K562 (cell line): Measurements from ENCODE around the gene TBX10. TPM values are rescaled to one million over a fixed set of nuclear protein-coding genes. Genes with fewer than 3 reads are reported as not detected.
A peak's percentile ranks its signal among the peaks of the same experiment; 100 is the strongest.

Experiments used
- ATAC-seq: fragments of 200-7000 bp; cut with Tn5 transposase; 3 replicates; pipeline ENCODE4 v1.9.1; 2020; ENCODE audit warnings: moderate library complexity
- BruUV-seq: library from RNA; stranded (reverse); fragments of 400-500 nt; replicated peaks from 2 replicates; lab custom pipeline; 2021; lab: Mats Ljungman, UMichigan
- CTCF ChIA-PET: fragments of 300-600 bp; formaldehyde crosslinking; extraction: SDS; loops from one replicate; lab custom pipeline; 2021; ENCODE audit warnings: low intra/inter-chr PET ratio; lab: Yijun Ruan, JAX
- POLR2A ChIA-PET: fragments of 300-600, 350-650 bp; sonication (Branson Sonifier 250); formaldehyde crosslinking; extraction: SDS; loops from one replicate; lab custom pipeline; 2021; ENCODE audit warnings: antibody characterized with exemption, inconsistent platforms; lab: Yijun Ruan, JAX
- DNase-seq, 4 experiments: peaks; one replicate each; pipeline versions ENCODE4 v3.0.0 to v3.0.0-alpha.2; 2011 to 2018; ENCODE audit warnings: low spot score in 3 of 4, mixed read lengths in 3 of 4; ENCODE audit errors: extremely low read depth in 1 of 4
- FAIRE-seq: peaks from 2 replicates; lab custom pipeline; 2011; peaks lifted over from hg19 to GRCh38; lab: Jason Lieb, UNC
- H2AFZ ChIP-seq: 2 replicates; pipeline ENCODE4 v1.6.0; 2011; ENCODE audit warnings: low read depth, low read length, control low read depth, inconsistent platforms
- H3K27ac ChIP-seq: fragments of 200-600 bp; 3 replicates; pipeline ENCODE4 v1.8.0; 2011; ENCODE audit warnings: low read depth, mild to moderate bottlenecking, control low read depth, inconsistent platforms, low read length, moderate library complexity, mixed read lengths; ENCODE audit errors: extremely low read depth
- H3K27me3 ChIP-seq, 2 experiments: fragments of 300-600 bp in 1 of 2; 2 replicates in 1 of 2; 3 replicates in 1 of 2; pipeline versions ENCODE4 v1.6.0 to v1.8.0; 2011; ENCODE audit warnings: inconsistent platforms in 2 of 2, low read length in 2 of 2, mild to moderate bottlenecking in 1 of 2, mixed read lengths in 1 of 2, moderate library complexity in 1 of 2; ENCODE audit not compliant: control insufficient read depth in 2 of 2, insufficient read depth in 2 of 2
- H3K36me3 ChIP-seq: fragments of 300-600 bp; 3 replicates; pipeline ENCODE4 v1.8.0; 2011; ENCODE audit warnings: mild to moderate bottlenecking, low read length, inconsistent platforms; ENCODE audit not compliant: control insufficient read depth, insufficient read depth
- H3K4me1 ChIP-seq, 2 experiments: fragments of 200-600 bp in 1 of 2; replicated peaks in 1 of 2; 2 replicates in 1 of 2; 3 replicates in 1 of 2; pipeline versions ENCODE4 v1.5.1 to v1.8.0; 2011; ENCODE audit warnings: inconsistent platforms in 2 of 2, low read length in 2 of 2, mild to moderate bottlenecking in 1 of 2, mixed read lengths in 1 of 2, moderate library complexity in 1 of 2; ENCODE audit not compliant: control insufficient read depth in 2 of 2, insufficient read depth in 2 of 2
- H3K4me2 ChIP-seq: 2 replicates; pipeline ENCODE4 v1.6.1; 2011; ENCODE audit warnings: low read length, control low read depth, inconsistent platforms, mixed read lengths; ENCODE audit not compliant: insufficient read depth
- H3K4me3 ChIP-seq: fragments of 200-600 bp; sonication (generic), shearing (Covaris generic); 2 replicates; pipeline ENCODE4 v1.5.1; 2016; ENCODE audit warnings: control low read depth, inconsistent platforms
- H3K79me2 ChIP-seq: fragments of 200-600 bp; 3 replicates; pipeline ENCODE4 v1.8.0; 2011; ENCODE audit warnings: low read length, inconsistent platforms; ENCODE audit not compliant: control insufficient read depth, insufficient read depth
- H3K9ac ChIP-seq, 2 experiments: 2 replicates each; pipeline versions ENCODE4 v1.6.0 to v1.6.1; 2011; ENCODE audit warnings: low read depth in 2 of 2, low read length in 2 of 2, control low read depth in 1 of 2, inconsistent platforms in 1 of 2, mild to moderate bottlenecking in 1 of 2, mixed read lengths in 1 of 2; ENCODE audit not compliant: insufficient read depth in 1 of 2
- H3K9me1 ChIP-seq: one replicate; pipeline ENCODE4 v1.6.0; 2011; ENCODE audit warnings: inconsistent platforms, mild to moderate bottlenecking, low read length, moderate library complexity; ENCODE audit not compliant: control insufficient read depth, insufficient read depth
- H3K9me3 ChIP-seq: replicated peaks from 2 replicates; pipeline ENCODE4 v1.5.1; 2011; ENCODE audit warnings: low read depth, low read length, inconsistent platforms; ENCODE audit not compliant: control insufficient read depth, insufficient read depth
- H4K20me1 ChIP-seq: replicated peaks from 2 replicates; pipeline ENCODE4 v1.6.1; 2011; ENCODE audit warnings: low read length, inconsistent platforms, mixed read lengths; ENCODE audit not compliant: control insufficient read depth, insufficient read depth
- BRCA1 ChIP-seq, 2 experiments: fragments of 450-650 bp in 1 of 2; sonication (generic) in 1 of 2; formaldehyde crosslinking in 1 of 2; IDR thresholded peaks; 2 replicates each; pipeline versions ENCODE4 v1.5.0 to v1.6.1; 2017 to 2020; ENCODE audit warnings: mild to moderate bottlenecking in 1 of 2, missing genetic modification reagents in 1 of 2
- GABPB2 ChIP-seq: fragments of 250-450 bp; sonication (Bioruptor Pico); conservative IDR thresholded peaks from 2 replicates; pipeline ENCODE4 v1.5.1; 2021; ENCODE audit warnings: mild to moderate bottlenecking
- HMG20A ChIP-seq: fragments of 450-650 bp; formaldehyde crosslinking; conservative IDR thresholded peaks from 2 replicates; pipeline ENCODE4 v1.4.0; 2020; ENCODE audit warnings: mild to moderate bottlenecking, mixed read lengths
- MED1 ChIP-seq: sonication (generic); formaldehyde crosslinking; IDR thresholded peaks from 2 replicates; pipeline ENCODE4 v1.8.1; 2023; ENCODE audit warnings: missing genetic modification reagents, borderline replicate concordance
- NFE2 ChIP-seq: IDR thresholded peaks from 2 replicates; pipeline ENCODE4 v1.6.1; 2014; ENCODE audit warnings: antibody characterized with exemption, low read depth
- PML ChIP-seq: IDR thresholded peaks from 2 replicates; pipeline ENCODE4 v1.6.1; 2012; ENCODE audit warnings: low read length, inconsistent platforms
- RAD51 ChIP-seq: fragments of 450-650 bp; IDR thresholded peaks from 2 replicates; pipeline ENCODE4 v1.7.1; 2016; ENCODE audit warnings: low read depth, mild to moderate bottlenecking, borderline replicate concordance
- SAFB ChIP-seq: fragments of 200-400 bp; formaldehyde crosslinking; IDR thresholded peaks from 2 replicates; pipeline ENCODE4 v1.6.1; 2017; ENCODE audit warnings: low read depth, low read length, borderline replicate concordance
- U2AF1 ChIP-seq: fragments of 200-400 bp; formaldehyde crosslinking; optimal IDR thresholded peaks from 2 replicates; pipeline ENCODE3; 2017; ENCODE audit warnings: mild to moderate bottlenecking, low read depth, low read length, moderate library complexity
- ZNF232 ChIP-seq: sonication (generic); formaldehyde crosslinking; IDR thresholded peaks from 2 replicates; pipeline ENCODE4 v1.8.0; 2022; ENCODE audit warnings: mild to moderate bottlenecking, missing genetic modification reagents
- ZNF253 ChIP-seq: fragments of 250-450 bp; sonication (Bioruptor Pico); conservative IDR thresholded peaks from 2 replicates; pipeline ENCODE4 v1.6.1; 2021; ENCODE audit warnings: mild to moderate bottlenecking
- ZNF668 ChIP-seq: fragments of 250-450 bp; sonication (Bioruptor Pico); IDR thresholded peaks from 2 replicates; pipeline ENCODE4 v1.8.0; 2022; ENCODE audit warnings: mild to moderate bottlenecking, inconsistent platforms
- WGBS: fragments of 100-300 bp; shearing (Covaris generic); methylation state at CpG from one replicate; pipeline ENCODE4 v1.1.6; 2016; ENCODE audit warnings: low coverage, mixed read lengths; ENCODE audit not compliant: insufficient coverage; ENCODE audit errors: missing lambda C conversion rate; 5-methylcytosine and 5-hydroxymethylcytosine counted together
- in situ Hi-C: fragments of 300-500 bp; cut with MboI; formaldehyde crosslinking; loops from 4 replicates; pipeline ENCODE4 v1.15.0; 2018; ENCODE audit warnings: inconsistent platforms, mixed read lengths
- intact Hi-C: fragments of 100-400 bp; cut with micrococcal nuclease; formaldehyde crosslinking; loops from 2 replicates; pipeline ENCODE4 v1.14.2; 2022
- polyA plus RNA-seq, 8 experiments: library from polyadenylated mRNA; depleted of rRNA in 4 of 8; stranded (reverse) in 5 of 8; unstranded in 3 of 8; fragments of >200 nt; fragmentation: Nextera tagmentation in 2 of 8; fragmentation: Illumina TruSeq in 1 of 8; extraction: Ambion mirVana in 2 of 8; extraction: Trizol in 1 of 8; gene quantifications; 2 replicates each; pipeline versions ENCODE4 v1.2.1 to v1.2.3, GENCODE V29; 2011 to 2014; ENCODE audit warnings: inconsistent platforms in 1 of 8, missing spikeins in 1 of 8
- total RNA-seq, 7 experiments: library from RNA; depleted of rRNA in 6 of 7; stranded (reverse); fragments of >200 nt in 6 of 7; fragmentation: Illumina TruSeq in 2 of 7; extraction: Trizol in 2 of 7; gene quantifications; 2 replicates each; pipeline versions ENCODE4 v1.2.1 to v1.2.3, GENCODE V29; 2011 to 2021; ENCODE audit warnings: low replicate concordance in 1 of 7

The TBX10 gene
- total and polyA plus RNA-seq, 9 of the 15 experiments (the other 6 are each of a cell fraction or from before 2014, with no cell fraction given): not detected

DNA sequence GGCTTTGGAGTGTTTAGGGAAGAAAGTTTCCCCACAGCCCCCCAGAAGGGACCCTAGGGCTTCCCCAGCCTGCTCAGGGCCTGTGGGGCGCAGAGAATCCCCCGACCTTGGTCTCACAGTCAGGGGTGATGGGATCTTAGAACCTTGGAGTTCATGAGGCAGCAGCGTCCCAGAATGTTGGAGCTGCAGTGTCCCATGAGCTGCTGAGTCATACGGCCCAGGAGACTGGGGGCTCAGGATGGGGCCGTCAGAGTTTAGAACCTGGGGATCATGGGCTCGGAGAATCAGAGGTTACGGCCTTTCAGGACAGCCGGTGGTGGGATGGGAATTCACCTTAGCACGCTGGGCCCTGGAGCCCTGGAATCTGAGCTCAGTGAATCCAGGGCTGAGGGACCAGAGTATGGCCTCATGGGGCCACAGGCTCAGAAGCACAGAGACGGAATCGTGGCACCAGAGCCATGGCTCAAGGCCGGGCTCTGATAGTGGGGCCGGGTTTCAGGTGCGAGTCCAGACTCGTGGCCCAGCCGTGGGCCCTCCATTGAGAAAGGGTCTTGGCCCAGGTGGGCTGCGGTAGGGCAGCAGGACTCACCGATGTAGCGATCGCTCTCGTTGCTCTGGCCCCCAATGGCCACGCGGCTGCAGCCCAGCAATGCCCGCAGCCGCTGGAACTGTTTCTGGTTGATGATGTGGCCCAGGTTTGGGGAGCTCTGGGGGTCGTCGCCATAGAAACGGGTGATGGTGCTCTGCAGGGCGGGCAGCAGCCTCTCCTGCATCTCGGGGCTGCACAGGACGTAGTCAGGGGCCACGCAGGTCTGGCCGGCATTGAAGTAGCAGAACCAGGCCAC, 25.4 kb upstream of the TBX10 start:
- ChIA-PET POLR2A (interaction anchor here (0.7 to 1.1 kb wide), 2 partner anchors 10 to 611 kb away, joined by 3 read pairs; no protein-coding TSS in a partner anchor), CTCF (interaction anchor here (0.6 kb wide), 1 partner anchor 28 kb away, joined by 3 read pairs; no protein-coding TSS in a partner anchor)
- Histone ChIP-seq H3K4me1 (peaks cover 0 to 25% of the 10 kb centered on the region in 2 experiments; a peak in 2 of 5 replicates), H2AFZ (no peak overlapping the region), H3K4me3 (no peak overlapping the region), H3K27ac (no peak overlapping the region), H3K4me2 (no peak overlapping the region), H3K27me3 (peaks cover 16 to 38% of the 10 kb centered on the region in 2 experiments; a peak in 3 of 5 replicates), H3K79me2 (no peaks in the 10 kb centered on the region), H3K9me3 (0 out of 2 replicates have a peak, but pooled peaks cover 1% of the 10 kb centered on the region), H4K20me1 (0 out of 2 replicates have a peak, but pooled peaks cover 9% of the 10 kb centered on the region), H3K9ac (0 out of 4 replicates have a peak overlapping the region, but pooled peaks of 1 of the 2 experiments have one; percentile 35), H3K36me3 (no peaks in the 10 kb centered on the region), H3K9me1 (no peaks in the 10 kb centered on the region)
- TF ChIP-seq NFE2 (peak; percentile 32; the same call in 1 of the 2 replicates), GABPB2 (CRISPR knock-in tag) (no peak)
- in situ Hi-C loops: loop anchor here (10.0 kb wide), 1 partner anchor 130 kb away; no protein-coding TSS in a partner anchor
- DNase-seq (peak in 3 of 4 experiments; percentile 12 to 20 (median 13)), FAIRE-seq (no peak), ATAC-seq (peak; percentile 37)
- 17% methylated on average over 29 of the region's 33 CpGs for WGBS
- BruUV-seq: no TSS peak
- intact Hi-C loops: no loop called here

DNA sequence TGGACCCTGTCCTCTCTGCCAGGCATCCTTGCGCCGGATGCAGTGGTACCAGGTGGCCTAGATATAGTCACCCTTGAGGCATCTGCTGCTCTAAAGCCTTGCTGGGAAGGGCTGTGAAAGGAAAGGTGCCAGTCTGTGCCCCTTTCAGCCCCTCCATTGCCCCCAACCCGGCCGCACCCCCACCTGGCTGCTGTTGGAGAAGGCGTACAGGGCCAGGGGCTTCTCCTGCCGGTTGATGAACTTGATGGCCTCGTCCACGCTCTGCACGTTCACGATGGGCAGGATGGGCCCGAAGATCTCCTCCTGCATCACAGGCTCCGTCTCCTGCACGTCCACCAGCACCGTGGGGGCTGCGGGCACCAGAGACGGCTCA, 24.6 kb upstream of the TBX10 start:
- Histone ChIP-seq H3K9ac (0 out of 4 replicates have a peak overlapping the region, but pooled peaks of 1 of the 2 experiments have one; percentile 35), H3K36me3 (no peaks in the 10 kb centered on the region), H3K4me1 (peaks cover 0 to 25% of the 10 kb centered on the region in 2 experiments; a peak in 2 of 5 replicates), H3K4me2 (no peak overlapping the region), H4K20me1 (0 out of 2 replicates have a peak, but pooled peaks cover 9% of the 10 kb centered on the region), H3K9me3 (no peaks in the 10 kb centered on the region), H3K9me1 (no peaks in the 10 kb centered on the region), H3K27ac (no peak overlapping the region), H3K27me3 (peaks cover 16 to 38% of the 10 kb centered on the region in 2 experiments; a peak in 3 of 5 replicates), H3K79me2 (no peaks in the 10 kb centered on the region), H2AFZ (no peak overlapping the region), H3K4me3 (no peak overlapping the region)
- in situ Hi-C loops (loop anchor here (10.0 kb wide), 1 partner anchor 131 kb away; no protein-coding TSS in a partner anchor), intact Hi-C loops (no loop called here)
- FAIRE-seq: no peak
- DNase-seq: peak in 1 of 4 experiments; percentile 3
- no peak for TF ChIP-seq PML
- TF ChIP-seq MED1: no peak
- no peak for TF ChIP-seq ZNF253 (CRISPR knock-in tag)
- no peak for TF ChIP-seq SAFB
- no peak for TF ChIP-seq ZNF232 (CRISPR knock-in tag)
- TF ChIP-seq ZNF668: no peak
- no peak for TF ChIP-seq BRCA1 (IDR thresholded peaks at IDR 0.05)
- TF ChIP-seq BRCA1 (CRISPR knock-in tag; IDR thresholded peaks at IDR 0.05): no peak
- no peak for TF ChIP-seq U2AF1
- no peak for TF ChIP-seq RAD51
- no peak for TF ChIP-seq HMG20A
- no peak for ATAC-seq
- 23% methylated on average over 16 of the region's 16 CpGs for WGBS
- POLR2A ChIA-PET: interaction anchor here (1.1 kb wide), 1 partner anchor 10 kb away, joined by 3 read pairs; no protein-coding TSS in a partner anchor
- CTCF ChIA-PET: interaction anchor here (0.6 kb wide), 1 partner anchor 29 kb away, joined by 3 read pairs; no protein-coding TSS in a partner anchor
- BruUV-seq: no TSS peak
